Neutrophil (primary cell): ENCODE results near the gene ARL8B.
"Not testable (repeated sequence)": the region's sequence is repeated elsewhere in the genome, so short reads cannot be mapped to it uniquely, and the experiment has no call there.

ENCODE experiments used
- H3K27ac ChIP-seq: fragments of 200-600 bp; sonication (generic); 2 replicates; pipeline ENCODE4 v1.5.1; 2016; ENCODE audit warnings: mild to moderate bottlenecking, moderate library complexity
- H3K27me3 ChIP-seq: fragments of 200-600 bp; sonication (generic); 2 replicates; pipeline ENCODE4 v1.6.0; 2016; ENCODE audit warnings: mild to moderate bottlenecking
- H3K36me3 ChIP-seq: fragments of 200-600 bp; sonication (generic); 2 replicates; pipeline ENCODE4 v1.5.1; 2017
- H3K4me1 ChIP-seq, 2 experiments: fragments of 200-600 bp in 1 of 2; sonication (generic) in 1 of 2; 1 replicate in 1 of 2; 2 replicates in 1 of 2; pipeline versions ENCODE4 v1.5.1 to v1.6.1; 2013 to 2016; ENCODE audit warnings: low read depth in 1 of 2, low read length in 1 of 2, mild to moderate bottlenecking in 1 of 2, moderate library complexity in 1 of 2; ENCODE audit not compliant: control insufficient read depth in 1 of 2, insufficient read depth in 1 of 2
- H3K4me3 ChIP-seq, 2 experiments: fragments of 200-600 bp in 1 of 2; sonication (generic) in 1 of 2; 1 replicate in 1 of 2; 2 replicates in 1 of 2; pipeline ENCODE4 v1.5.1; 2013 to 2016; ENCODE audit warnings: low read depth in 1 of 2, low read length in 1 of 2, mild to moderate bottlenecking in 1 of 2, moderate library complexity in 1 of 2
- H3K9me3 ChIP-seq: fragments of 200-600 bp; sonication (generic); 2 replicates; pipeline ENCODE4 v1.5.1; 2016
- TF ChIP-seq, protein P1 (sequence below): fragments of 200-600 bp; sonication (generic); IDR thresholded peaks from 2 replicates; pipeline ENCODE4 v1.5.1; 2016; ENCODE audit warnings: antibody characterized with exemption

ARL8B gene

GRCh38 chr3:5122030-5122740, at the start of gene ARL8B:
Gene ARL8B, plus strand, starts transcription at chr3:5122292. Its CDS starts 174 bp downstream, at chr3:5122466.
- H3K4me1 ChIP-seq = peaks cover 39 to 50% of the 10 kb centered on the region in 2 experiments
- no peaks in the 10 kb centered on the region for H3K9me3 ChIP-seq
- H3K27me3 ChIP-seq = no peaks in the 10 kb centered on the region
- TF ChIP-seq, protein P1, sequence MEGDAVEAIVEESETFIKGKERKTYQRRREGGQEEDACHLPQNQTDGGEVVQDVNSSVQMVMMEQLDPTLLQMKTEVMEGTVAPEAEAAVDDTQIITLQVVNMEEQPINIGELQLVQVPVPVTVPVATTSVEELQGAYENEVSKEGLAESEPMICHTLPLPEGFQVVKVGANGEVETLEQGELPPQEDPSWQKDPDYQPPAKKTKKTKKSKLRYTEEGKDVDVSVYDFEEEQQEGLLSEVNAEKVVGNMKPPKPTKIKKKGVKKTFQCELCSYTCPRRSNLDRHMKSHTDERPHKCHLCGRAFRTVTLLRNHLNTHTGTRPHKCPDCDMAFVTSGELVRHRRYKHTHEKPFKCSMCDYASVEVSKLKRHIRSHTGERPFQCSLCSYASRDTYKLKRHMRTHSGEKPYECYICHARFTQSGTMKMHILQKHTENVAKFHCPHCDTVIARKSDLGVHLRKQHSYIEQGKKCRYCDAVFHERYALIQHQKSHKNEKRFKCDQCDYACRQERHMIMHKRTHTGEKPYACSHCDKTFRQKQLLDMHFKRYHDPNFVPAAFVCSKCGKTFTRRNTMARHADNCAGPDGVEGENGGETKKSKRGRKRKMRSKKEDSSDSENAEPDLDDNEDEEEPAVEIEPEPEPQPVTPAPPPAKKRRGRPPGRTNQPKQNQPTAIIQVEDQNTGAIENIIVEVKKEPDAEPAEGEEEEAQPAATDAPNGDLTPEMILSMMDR = peak; percentile 96
- H3K4me3 ChIP-seq = peak within 1 kb of the TSS; percentile 80 to 95
- H3K27ac ChIP-seq = peak within 1 kb of the TSS; percentile 86
- no peaks in the 10 kb centered on the region for H3K36me3 ChIP-seq

- Histone ChIP-seq H3K36me3 (no peaks in the 10 kb centered on the region), H3K27ac (no peak overlapping the region), H3K9me3 (no peaks in the 10 kb centered on the region), H3K4me3 (no peak overlapping the region), H3K4me1 (peaks cover 23 to 24% of the 10 kb centered on the region in 2 experiments), H3K27me3 (no peaks in the 10 kb centered on the region)
- TF ChIP-seq, protein P1 = no peak
These were observed 48.6 kb upstream of the ARL8B start for GRCh38 chr3:5073374-5074085.

DNA sequence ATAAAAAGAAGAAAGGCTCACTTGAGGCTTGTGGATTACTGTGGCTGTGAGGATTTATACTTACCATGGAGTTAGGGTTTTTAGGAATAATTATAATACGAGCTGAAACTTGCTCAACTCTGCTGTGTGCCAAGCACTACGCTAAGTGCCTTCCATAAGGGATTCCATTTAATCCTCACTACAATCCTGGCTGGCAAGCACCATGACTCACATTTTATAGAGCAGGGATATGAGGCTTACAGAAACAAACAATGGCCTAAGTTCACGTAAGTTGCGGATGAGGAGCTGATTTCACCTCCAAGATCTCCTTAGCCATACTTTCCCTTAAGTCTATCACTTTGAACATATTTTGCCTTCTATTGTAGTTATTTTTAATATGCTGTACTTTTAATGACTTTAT, 43.9 kb upstream of the ARL8B start:
- H3K4me1 ChIP-seq = peaks cover 4 to 5% of the 10 kb centered on the region in 2 experiments
- TF ChIP-seq, protein P1 = no peak
- H3K27me3 ChIP-seq = no peaks in the 10 kb centered on the region
- H3K36me3 ChIP-seq = no peaks in the 10 kb centered on the region
- no peak overlapping the region for H3K27ac ChIP-seq
- H3K9me3 ChIP-seq = no peaks in the 10 kb centered on the region
- H3K4me3 ChIP-seq = no peak overlapping the region

- TF ChIP-seq, protein P1 = no peak
- no peaks in the 10 kb centered on the region for H3K36me3 ChIP-seq
- H3K4me3 ChIP-seq = no peak overlapping the region
- H3K27ac ChIP-seq = no peak overlapping the region
- peaks cover 4 to 5% of the 10 kb centered on the region in 2 experiments for H3K4me1 ChIP-seq
- no peaks in the 10 kb centered on the region for H3K27me3 ChIP-seq
- no peaks in the 10 kb centered on the region for H3K9me3 ChIP-seq
These were observed 42.3 kb upstream of the ARL8B start for GRCh38 chr3:5079761-5080160.

DNA sequence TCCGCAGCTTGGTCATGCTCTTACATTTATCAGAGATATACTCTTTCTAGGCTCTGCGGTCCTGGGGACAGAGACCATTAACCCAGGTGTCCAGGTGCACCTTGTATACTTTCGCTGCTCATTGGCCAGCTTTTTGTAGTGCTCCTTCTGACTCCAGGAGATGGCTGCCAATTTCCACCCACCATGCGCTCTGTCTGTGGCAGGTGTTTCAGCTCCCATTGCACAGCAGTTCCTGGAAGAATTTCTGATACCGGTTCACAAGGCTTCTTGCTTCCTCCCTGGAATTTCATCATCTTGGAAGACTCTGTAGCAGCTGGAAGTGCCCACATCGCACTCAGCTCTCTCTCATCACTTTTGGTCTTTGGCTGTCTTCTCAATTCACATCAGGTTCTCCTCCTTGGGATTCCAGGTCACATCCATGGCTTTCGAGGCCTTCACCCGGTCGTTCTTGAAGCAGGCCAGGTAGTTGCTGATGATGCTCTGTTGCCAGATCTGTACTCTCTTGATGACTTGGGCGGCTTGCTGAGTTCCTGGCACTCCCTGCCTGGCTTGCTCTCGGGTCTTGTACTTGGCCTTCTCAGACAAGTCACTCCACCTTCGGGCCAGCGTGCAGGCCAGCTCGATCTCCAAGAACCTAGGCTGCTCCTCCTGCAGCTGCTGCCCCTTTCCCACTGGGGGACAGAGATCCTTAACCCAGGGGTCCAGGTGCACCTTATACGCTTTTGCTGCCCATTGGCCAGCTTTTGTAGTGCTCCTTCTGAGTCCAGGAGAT, 41.1 kb upstream of the ARL8B start:
- H3K9me3 ChIP-seq = no peaks in the 10 kb centered on the region
- TF ChIP-seq, protein P1 = no peak
- H3K27me3 ChIP-seq = no peaks in the 10 kb centered on the region
- peaks cover 4 to 5% of the 10 kb centered on the region in 2 experiments for H3K4me1 ChIP-seq
- no peaks in the 10 kb centered on the region for H3K36me3 ChIP-seq
- H3K27ac ChIP-seq = no peak overlapping the region
- H3K4me3 ChIP-seq = no peak overlapping the region

GRCh38 chr3:5081973-5082788, 39.9 kb upstream of the ARL8B start:
- H3K9me3 ChIP-seq, H3K4me3 ChIP-seq, H3K4me1 ChIP-seq, H3K27ac ChIP-seq, H3K36me3 ChIP-seq, H3K27me3 ChIP-seq: not testable (repeated sequence)
